GM23338 (cell line): ENCODE data around the gene ULBP2. TPM values are rescaled to one million over a fixed set of nuclear protein-coding genes. Genes with fewer than 3 reads are reported as not detected.

ENCODE experiments used
- ATAC-seq: fragments of 200-7000 bp; cut with Tn5 transposase; 3 replicates; pipeline ENCODE4 v1.9.1; 2020
- DNase-seq: peaks from one replicate; pipeline ENCODE4 v3.0.0-alpha.2; 2015; ENCODE audit warnings: low spot score
- H2AFZ ChIP-seq: fragments of 200-600 bp; sonication (generic); 2 replicates; pipeline ENCODE4 v1.8.0; 2016; ENCODE audit warnings: antibody characterized with exemption, mild to moderate bottlenecking, moderate library complexity
- H3F3A ChIP-seq: fragments of 200-600 bp; sonication (generic); replicated peaks from 2 replicates; pipeline ENCODE4 v1.8.0; 2017; ENCODE audit warnings: antibody characterized with exemption, mixed run types, low read depth
- H3K27ac ChIP-seq: fragments of 200-600 bp; sonication (generic); 2 replicates; pipeline ENCODE4 v1.6.1; 2016; ENCODE audit warnings: low read depth
- H3K27me3 ChIP-seq: fragments of 200-600 bp; sonication (generic); 2 replicates; pipeline ENCODE4 v1.8.0; 2016; ENCODE audit warnings: mild to moderate bottlenecking, mixed run types, moderate library complexity; ENCODE audit not compliant: insufficient read depth
- H3K36me3 ChIP-seq: fragments of 200-600 bp; sonication (generic); 2 replicates; pipeline ENCODE4 v1.8.0; 2016; ENCODE audit warnings: mild to moderate bottlenecking; ENCODE audit not compliant: insufficient read depth
- H3K4me1 ChIP-seq: fragments of 200-600 bp; sonication (generic); 2 replicates; pipeline ENCODE4 v1.8.0; 2016; ENCODE audit warnings: mild to moderate bottlenecking, moderate library complexity; ENCODE audit not compliant: insufficient read depth
- H3K4me2 ChIP-seq: fragments of 200-600 bp; sonication (generic); 2 replicates; pipeline ENCODE4 v1.7.1; 2017; ENCODE audit warnings: mixed run types
- H3K4me3 ChIP-seq: fragments of 200-600 bp; sonication (generic); 2 replicates; pipeline ENCODE4 v1.6.1; 2016; ENCODE audit warnings: mixed run types
- H3K79me2 ChIP-seq: fragments of 200-600 bp; sonication (generic); replicated peaks from 2 replicates; pipeline ENCODE4 v1.8.0; 2017; ENCODE audit warnings: mild to moderate bottlenecking; ENCODE audit not compliant: insufficient read depth
- H3K9me2 ChIP-seq: fragments of 200-600 bp; sonication (generic); 2 replicates; pipeline ENCODE4 v1.8.0; 2017; ENCODE audit not compliant: insufficient read depth
- H4K20me1 ChIP-seq: fragments of 200-600 bp; sonication (generic); replicated peaks from 2 replicates; pipeline ENCODE4 v1.8.0; 2017; ENCODE audit warnings: mild to moderate bottlenecking; ENCODE audit not compliant: insufficient read depth
- H3K27ac Mint-ChIP-seq: 2 replicates; pipeline ENCODE4 v1.8.0; 2020; ENCODE audit warnings: inconsistent platforms, mild to moderate bottlenecking, moderate library complexity, mixed read lengths
- H3K27me3 Mint-ChIP-seq: 3 replicates; pipeline ENCODE4 v1.8.0; 2022; ENCODE audit warnings: low read depth, mild to moderate bottlenecking, moderate library complexity, mixed read lengths, inconsistent platforms; ENCODE audit not compliant: insufficient read depth, poor library complexity
- H3K36me3 Mint-ChIP-seq: 3 replicates; pipeline ENCODE4 v1.8.0; 2021; ENCODE audit warnings: low read depth, mild to moderate bottlenecking, inconsistent platforms, moderate library complexity, mixed read lengths
- H3K4me1 Mint-ChIP-seq: 3 replicates; pipeline ENCODE4 v1.8.0; 2020; ENCODE audit warnings: mild to moderate bottlenecking, inconsistent platforms, mixed read lengths
- H3K4me3 Mint-ChIP-seq: 3 replicates; pipeline ENCODE4 v1.8.0; 2021; ENCODE audit warnings: moderate library complexity, mild to moderate bottlenecking, inconsistent platforms, mixed read lengths
- H3K9me3 Mint-ChIP-seq: 3 replicates; pipeline ENCODE4 v1.8.0; 2020; ENCODE audit warnings: moderate library complexity, mild to moderate bottlenecking, inconsistent platforms, mixed read lengths
- CREB1 ChIP-seq: fragments of 250-450 bp; sonication (Bioruptor Pico); IDR thresholded peaks from 2 replicates; pipeline ENCODE4 v1.5.0; 2020; ENCODE audit warnings: low read depth, mild to moderate bottlenecking, moderate library complexity
- CTCF ChIP-seq, 2 experiments: fragments of 200-600 bp in 1 of 2; sonication (generic) in 1 of 2; conservative IDR thresholded peaks; 2 replicates each; pipeline versions ENCODE4 v1.5.1 to v1.6.1; 2016 to 2017; ENCODE audit warnings: antibody characterized with exemption in 2 of 2, low read depth in 2 of 2, mild to moderate bottlenecking in 2 of 2, moderate library complexity in 1 of 2
- ETS1 ChIP-seq: IDR thresholded peaks from 2 replicates; pipeline ENCODE4 v1.6.1; 2016; ENCODE audit warnings: antibody characterized with exemption
- EZH2 ChIP-seq: fragments of 200-600 bp; sonication (generic); IDR thresholded peaks from one replicate; pipeline ENCODE4 v1.8.0; 2017; ENCODE audit warnings: antibody characterized with exemption, mild to moderate bottlenecking, low read depth; ENCODE audit not compliant: unreplicated experiment
- EZH2phosphoT487 ChIP-seq: fragments of 200-600 bp; sonication (generic); IDR thresholded peaks from one replicate; pipeline ENCODE4 v1.8.1; 2018; ENCODE audit warnings: antibody characterized with exemption; ENCODE audit not compliant: unreplicated experiment
- JUNB ChIP-seq: IDR thresholded peaks from one replicate; pipeline ENCODE4 v1.6.1; 2016; ENCODE audit warnings: antibody characterized with exemption; ENCODE audit not compliant: unreplicated experiment
- NANOG ChIP-seq: IDR thresholded peaks from 2 replicates; pipeline ENCODE4 v1.6.1; 2016; ENCODE audit warnings: antibody characterized with exemption, borderline replicate concordance
- POLR2AphosphoS5 ChIP-seq: IDR thresholded peaks from 2 replicates; pipeline ENCODE4 v1.6.1; 2016; ENCODE audit warnings: antibody characterized with exemption, low read depth
- STAT1 ChIP-seq: IDR thresholded peaks from one replicate; pipeline ENCODE4 v1.6.1; 2016; ENCODE audit warnings: antibody characterized with exemption; ENCODE audit not compliant: unreplicated experiment
- ZNF114 ChIP-seq: fragments of 250-450 bp; sonication (Bioruptor Pico); IDR thresholded peaks from 2 replicates; pipeline ENCODE4 v1.5.0; 2020; ENCODE audit warnings: mild to moderate bottlenecking, moderate library complexity
- ZNF331 ChIP-seq: fragments of 250-450 bp; sonication (Bioruptor Pico); IDR thresholded peaks from 2 replicates; pipeline ENCODE4 v1.5.0; 2020; ENCODE audit warnings: low read depth, mild to moderate bottlenecking, moderate library complexity
- polyA plus RNA-seq: library from polyadenylated mRNA; unstranded; fragments of >200 nt; fragmentation: Nextera tagmentation; extraction: Ambion mirVana; gene quantifications from 2 replicates; pipeline ENCODE4 v1.2.1, GENCODE V29; 2016
- total RNA-seq: library from RNA; depleted of rRNA; stranded (reverse); fragments of >200 nt; shearing (Covaris generic); gene quantifications from 2 replicates; pipeline ENCODE4 v1.2.3, GENCODE V29; 2014
- TF ChIP-seq, protein P1 (sequence below): IDR thresholded peaks from one replicate; pipeline ENCODE4 v1.6.1; 2018; ENCODE audit warnings: antibody characterized with exemption; ENCODE audit not compliant: unreplicated experiment
- TF ChIP-seq, protein P2 (sequence below): fragments of 250-450 bp; sonication (Bioruptor Pico); IDR thresholded peaks from 2 replicates; pipeline ENCODE4 v1.5.0; 2020; ENCODE audit warnings: mild to moderate bottlenecking, moderate library complexity

ULBP2 gene
- total and polyA plus RNA-seq, 2 experiments from 2014 or later, result not detected

GRCh38 chr6:149917679-149918078 is 24.1 kb upstream of the ULBP2 start:
- Histone ChIP-seq H3K4me1 (no peaks in the 10 kb centered on the region), H3K79me2 (no peaks in the 10 kb centered on the region), H3K36me3 (no peaks in the 10 kb centered on the region), H3K27ac (no peak overlapping the region), H2AFZ (no peak overlapping the region), H3K27me3 (peaks cover 34% of the 10 kb centered on the region), H4K20me1 (no peaks in the 10 kb centered on the region), H3F3A (no peaks in the 10 kb centered on the region), H3K4me3 (no peak overlapping the region), H3K4me2 (no peak overlapping the region), H3K9me2 (no peaks in the 10 kb centered on the region)
- ATAC-seq (no peak), DNase-seq (no peak)
- Mint-ChIP-seq H3K9me3 (no peaks in the 10 kb centered on the region), H3K36me3 (no peaks in the 10 kb centered on the region), H3K4me3 (no peak overlapping the region), H3K4me1 (peaks cover 6% of the 10 kb centered on the region; the same call in 1 of the 3 replicates), H3K27ac (no peak overlapping the region), H3K27me3 (peaks cover 40% of the 10 kb centered on the region)
- TF ChIP-seq NANOG (no peak), JUNB (no peak), EZH2phosphoT487 (no peak), POLR2AphosphoS5 (no peak), CREB1 (CRISPR knock-in tag) (no peak), ZNF114 (CRISPR knock-in tag) (no peak), CTCF (conservative IDR thresholded peaks at IDR 0.05; ENCODE audit: low read depth in 2 of 2) (no peak), ZNF331 (CRISPR knock-in tag) (no peak), ETS1 (no peak), STAT1 (no peak), EZH2 (no peak)
- TF ChIP-seq, protein P1, sequence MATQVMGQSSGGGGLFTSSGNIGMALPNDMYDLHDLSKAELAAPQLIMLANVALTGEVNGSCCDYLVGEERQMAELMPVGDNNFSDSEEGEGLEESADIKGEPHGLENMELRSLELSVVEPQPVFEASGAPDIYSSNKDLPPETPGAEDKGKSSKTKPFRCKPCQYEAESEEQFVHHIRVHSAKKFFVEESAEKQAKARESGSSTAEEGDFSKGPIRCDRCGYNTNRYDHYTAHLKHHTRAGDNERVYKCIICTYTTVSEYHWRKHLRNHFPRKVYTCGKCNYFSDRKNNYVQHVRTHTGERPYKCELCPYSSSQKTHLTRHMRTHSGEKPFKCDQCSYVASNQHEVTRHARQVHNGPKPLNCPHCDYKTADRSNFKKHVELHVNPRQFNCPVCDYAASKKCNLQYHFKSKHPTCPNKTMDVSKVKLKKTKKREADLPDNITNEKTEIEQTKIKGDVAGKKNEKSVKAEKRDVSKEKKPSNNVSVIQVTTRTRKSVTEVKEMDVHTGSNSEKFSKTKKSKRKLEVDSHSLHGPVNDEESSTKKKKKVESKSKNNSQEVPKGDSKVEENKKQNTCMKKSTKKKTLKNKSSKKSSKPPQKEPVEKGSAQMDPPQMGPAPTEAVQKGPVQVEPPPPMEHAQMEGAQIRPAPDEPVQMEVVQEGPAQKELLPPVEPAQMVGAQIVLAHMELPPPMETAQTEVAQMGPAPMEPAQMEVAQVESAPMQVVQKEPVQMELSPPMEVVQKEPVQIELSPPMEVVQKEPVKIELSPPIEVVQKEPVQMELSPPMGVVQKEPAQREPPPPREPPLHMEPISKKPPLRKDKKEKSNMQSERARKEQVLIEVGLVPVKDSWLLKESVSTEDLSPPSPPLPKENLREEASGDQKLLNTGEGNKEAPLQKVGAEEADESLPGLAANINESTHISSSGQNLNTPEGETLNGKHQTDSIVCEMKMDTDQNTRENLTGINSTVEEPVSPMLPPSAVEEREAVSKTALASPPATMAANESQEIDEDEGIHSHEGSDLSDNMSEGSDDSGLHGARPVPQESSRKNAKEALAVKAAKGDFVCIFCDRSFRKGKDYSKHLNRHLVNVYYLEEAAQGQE, result no peak
- TF ChIP-seq, protein P2, sequence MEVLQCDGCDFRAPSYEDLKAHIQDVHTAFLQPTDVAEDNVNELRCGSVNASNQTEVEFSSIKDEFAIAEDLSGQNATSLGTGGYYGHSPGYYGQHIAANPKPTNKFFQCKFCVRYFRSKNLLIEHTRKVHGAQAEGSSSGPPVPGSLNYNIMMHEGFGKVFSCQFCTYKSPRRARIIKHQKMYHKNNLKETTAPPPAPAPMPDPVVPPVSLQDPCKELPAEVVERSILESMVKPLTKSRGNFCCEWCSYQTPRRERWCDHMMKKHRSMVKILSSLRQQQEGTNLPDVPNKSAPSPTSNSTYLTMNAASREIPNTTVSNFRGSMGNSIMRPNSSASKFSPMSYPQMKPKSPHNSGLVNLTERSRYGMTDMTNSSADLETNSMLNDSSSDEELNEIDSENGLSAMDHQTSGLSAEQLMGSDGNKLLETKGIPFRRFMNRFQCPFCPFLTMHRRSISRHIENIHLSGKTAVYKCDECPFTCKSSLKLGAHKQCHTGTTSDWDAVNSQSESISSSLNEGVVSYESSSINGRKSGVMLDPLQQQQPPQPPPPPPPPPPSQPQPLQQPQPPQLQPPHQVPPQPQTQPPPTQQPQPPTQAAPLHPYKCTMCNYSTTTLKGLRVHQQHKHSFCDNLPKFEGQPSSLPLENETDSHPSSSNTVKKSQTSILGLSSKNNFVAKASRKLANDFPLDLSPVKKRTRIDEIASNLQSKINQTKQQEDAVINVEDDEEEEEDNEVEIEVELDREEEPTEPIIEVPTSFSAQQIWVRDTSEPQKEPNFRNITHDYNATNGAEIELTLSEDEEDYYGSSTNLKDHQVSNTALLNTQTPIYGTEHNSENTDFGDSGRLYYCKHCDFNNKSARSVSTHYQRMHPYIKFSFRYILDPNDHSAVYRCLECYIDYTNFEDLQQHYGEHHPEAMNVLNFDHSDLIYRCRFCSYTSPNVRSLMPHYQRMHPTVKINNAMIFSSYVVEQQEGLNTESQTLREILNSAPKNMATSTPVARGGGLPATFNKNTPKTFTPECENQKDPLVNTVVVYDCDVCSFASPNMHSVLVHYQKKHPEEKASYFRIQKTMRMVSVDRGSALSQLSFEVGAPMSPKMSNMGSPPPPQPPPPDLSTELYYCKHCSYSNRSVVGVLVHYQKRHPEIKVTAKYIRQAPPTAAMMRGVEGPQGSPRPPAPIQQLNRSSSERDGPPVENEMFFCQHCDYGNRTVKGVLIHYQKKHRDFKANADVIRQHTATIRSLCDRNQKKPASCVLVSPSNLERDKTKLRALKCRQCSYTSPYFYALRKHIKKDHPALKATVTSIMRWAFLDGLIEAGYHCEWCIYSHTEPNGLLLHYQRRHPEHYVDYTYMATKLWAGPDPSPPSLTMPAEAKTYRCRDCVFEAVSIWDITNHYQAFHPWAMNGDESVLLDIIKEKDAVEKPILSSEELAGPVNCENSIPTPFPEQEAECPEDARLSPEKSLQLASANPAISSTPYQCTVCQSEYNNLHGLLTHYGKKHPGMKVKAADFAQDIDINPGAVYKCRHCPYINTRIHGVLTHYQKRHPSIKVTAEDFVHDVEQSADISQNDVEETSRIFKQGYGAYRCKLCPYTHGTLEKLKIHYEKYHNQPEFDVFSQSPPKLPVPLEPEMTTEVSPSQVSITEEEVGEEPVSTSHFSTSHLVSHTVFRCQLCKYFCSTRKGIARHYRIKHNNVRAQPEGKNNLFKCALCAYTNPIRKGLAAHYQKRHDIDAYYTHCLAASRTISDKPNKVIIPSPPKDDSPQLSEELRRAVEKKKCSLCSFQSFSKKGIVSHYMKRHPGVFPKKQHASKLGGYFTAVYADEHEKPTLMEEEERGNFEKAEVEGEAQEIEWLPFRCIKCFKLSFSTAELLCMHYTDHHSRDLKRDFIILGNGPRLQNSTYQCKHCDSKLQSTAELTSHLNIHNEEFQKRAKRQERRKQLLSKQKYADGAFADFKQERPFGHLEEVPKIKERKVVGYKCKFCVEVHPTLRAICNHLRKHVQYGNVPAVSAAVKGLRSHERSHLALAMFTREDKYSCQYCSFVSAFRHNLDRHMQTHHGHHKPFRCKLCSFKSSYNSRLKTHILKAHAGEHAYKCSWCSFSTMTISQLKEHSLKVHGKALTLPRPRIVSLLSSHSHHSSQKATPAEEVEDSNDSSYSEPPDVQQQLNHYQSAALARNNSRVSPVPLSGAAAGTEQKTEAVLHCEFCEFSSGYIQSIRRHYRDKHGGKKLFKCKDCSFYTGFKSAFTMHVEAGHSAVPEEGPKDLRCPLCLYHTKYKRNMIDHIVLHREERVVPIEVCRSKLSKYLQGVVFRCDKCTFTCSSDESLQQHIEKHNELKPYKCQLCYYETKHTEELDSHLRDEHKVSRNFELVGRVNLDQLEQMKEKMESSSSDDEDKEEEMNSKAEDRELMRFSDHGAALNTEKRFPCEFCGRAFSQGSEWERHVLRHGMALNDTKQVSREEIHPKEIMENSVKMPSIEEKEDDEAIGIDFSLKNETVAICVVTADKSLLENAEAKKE (CRISPR knock-in tag), result no peak
